Measurements from ENCODE around the gene CLDN7.
A peak's percentile ranks its signal among the peaks of the same experiment; 100 is the strongest.

CLDN7 gene, protein sequence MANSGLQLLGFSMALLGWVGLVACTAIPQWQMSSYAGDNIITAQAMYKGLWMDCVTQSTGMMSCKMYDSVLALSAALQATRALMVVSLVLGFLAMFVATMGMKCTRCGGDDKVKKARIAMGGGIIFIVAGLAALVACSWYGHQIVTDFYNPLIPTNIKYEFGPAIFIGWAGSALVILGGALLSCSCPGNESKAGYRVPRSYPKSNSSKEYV

DNA sequence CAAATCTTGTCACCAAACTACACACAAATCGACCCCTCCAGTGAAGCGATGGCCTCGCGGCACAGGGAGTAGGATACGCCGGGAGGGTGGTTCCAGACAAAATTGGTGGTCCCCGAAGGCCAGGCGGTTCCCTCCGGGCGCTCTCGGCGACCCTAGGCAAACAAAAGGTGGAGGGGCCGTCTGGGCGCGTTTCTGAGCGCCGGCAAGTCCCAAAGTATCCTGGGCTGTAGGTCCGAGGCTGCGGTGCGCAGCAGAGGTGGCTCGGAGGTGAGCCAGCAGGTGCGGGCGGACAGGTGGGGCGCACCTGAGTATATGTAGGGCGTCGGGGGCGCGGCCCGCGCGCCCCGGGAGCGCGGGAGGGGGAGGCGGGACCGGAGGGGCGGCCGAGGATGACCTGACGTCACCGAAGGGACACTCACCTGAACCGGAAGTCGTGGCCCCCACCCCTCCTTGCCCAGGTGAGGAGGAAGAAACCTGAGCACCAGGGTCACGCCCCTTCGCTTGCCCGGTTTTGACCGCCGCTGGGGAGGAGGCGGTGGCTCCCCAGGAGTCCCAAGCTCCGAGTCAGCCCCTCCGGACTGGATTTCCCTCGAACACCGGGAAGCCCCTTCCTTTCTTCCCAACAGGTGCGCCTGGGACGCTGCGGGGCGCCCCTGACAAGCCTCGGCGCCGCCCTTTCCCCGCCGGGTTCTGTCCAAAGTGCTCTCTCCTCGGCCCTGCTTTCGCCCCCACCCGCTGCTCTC, at the start of gene CLDN7:
Gene CLDN7 (minus strand): TSS at position 287 of the 743 bp plus-strand sequence. CDS start 435 bp downstream, outside the sequence.
- DNase-seq (ENCODE audit: low read depth), result no peak

DNA sequence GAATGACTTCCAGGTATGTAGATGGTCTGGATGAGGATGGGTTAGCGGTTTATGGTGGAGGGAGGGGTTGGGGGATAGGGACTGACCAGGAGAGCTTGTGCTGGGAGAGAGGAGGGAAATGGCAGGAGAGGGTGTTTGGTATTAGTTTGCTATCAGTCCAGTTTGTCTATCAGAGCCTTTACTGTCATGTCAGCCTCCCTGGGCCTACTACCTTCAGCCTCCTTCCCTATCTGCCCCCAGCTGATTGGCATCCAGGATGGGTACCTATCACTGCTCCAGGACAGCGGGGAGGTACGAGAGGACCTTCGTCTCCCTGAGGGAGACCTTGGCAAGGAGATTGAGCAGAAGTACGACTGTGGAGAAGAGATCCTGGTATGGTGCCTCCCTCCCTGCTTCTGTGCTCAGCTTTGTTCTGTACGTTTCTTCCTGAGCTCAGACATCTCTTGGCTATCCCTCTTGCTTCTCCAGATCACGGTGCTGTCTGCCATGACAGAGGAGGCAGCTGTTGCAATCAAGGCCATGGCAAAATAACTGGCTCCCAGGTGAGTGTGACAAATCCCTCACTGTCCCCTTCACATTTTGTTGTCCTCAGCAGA, 48.9 kb upstream of the CLDN7 start:
- DNase-seq (ENCODE audit: low read depth), result no peak

DNA sequence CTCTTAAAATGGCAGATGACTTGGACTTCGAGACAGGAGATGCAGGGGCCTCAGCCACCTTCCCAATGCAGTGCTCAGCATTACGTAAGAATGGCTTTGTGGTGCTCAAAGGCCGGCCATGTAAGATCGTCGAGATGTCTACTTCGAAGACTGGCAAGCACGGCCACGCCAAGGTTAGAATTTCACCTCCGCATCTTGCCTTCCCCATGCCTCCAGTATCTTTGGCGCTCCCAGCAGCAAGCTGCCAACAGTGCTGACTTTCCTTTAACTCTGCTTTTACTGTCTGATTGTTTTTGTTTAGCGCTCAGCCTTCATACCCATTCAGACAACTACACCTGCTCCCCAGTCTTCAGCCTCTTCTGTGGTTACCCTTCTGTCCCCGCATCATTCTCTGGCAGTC, 47.4 kb upstream of the CLDN7 start:
- no peak for DNase-seq (ENCODE audit: low read depth)

DNA sequence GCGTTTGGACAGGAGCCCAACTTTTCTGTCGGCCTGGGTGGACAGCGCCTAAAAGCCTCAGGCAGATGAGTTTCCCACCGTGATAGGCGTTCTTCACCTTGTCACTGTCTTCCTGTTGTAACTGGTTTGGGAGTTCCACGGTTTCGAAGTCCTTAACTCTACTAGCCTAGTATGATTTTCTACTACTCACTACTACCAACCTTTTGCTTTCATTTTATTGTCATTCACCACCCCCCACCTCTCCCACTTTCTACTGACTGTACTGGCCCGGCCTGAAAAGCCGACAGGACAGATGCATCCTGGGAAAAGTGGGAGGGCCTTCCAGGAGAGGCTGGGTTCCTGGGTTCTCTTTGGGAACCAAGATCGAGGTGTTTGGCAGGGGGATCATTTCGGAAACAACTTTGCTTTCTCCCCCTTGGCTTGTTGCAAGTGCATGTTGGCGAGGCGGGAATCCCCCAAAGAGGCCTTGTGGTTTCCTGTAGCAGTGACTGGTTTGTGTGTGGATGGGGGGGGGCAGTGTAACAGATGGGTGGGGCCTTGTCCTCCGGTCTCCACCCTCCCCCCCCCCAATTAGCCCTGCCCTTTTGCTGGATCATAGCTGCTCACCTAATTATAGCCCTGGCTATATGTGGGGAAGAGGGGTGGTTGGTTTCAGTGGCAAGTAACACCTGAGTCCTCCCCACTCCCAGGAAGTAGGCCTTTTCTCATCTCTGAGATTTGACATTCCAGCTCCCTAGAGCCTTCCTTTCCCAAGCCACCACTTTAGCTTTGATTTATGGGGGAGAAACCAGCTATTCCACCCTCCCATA, 46.6 kb upstream of the CLDN7 start:
- peak; percentile 86 for DNase-seq (ENCODE audit: low read depth)

DNA sequence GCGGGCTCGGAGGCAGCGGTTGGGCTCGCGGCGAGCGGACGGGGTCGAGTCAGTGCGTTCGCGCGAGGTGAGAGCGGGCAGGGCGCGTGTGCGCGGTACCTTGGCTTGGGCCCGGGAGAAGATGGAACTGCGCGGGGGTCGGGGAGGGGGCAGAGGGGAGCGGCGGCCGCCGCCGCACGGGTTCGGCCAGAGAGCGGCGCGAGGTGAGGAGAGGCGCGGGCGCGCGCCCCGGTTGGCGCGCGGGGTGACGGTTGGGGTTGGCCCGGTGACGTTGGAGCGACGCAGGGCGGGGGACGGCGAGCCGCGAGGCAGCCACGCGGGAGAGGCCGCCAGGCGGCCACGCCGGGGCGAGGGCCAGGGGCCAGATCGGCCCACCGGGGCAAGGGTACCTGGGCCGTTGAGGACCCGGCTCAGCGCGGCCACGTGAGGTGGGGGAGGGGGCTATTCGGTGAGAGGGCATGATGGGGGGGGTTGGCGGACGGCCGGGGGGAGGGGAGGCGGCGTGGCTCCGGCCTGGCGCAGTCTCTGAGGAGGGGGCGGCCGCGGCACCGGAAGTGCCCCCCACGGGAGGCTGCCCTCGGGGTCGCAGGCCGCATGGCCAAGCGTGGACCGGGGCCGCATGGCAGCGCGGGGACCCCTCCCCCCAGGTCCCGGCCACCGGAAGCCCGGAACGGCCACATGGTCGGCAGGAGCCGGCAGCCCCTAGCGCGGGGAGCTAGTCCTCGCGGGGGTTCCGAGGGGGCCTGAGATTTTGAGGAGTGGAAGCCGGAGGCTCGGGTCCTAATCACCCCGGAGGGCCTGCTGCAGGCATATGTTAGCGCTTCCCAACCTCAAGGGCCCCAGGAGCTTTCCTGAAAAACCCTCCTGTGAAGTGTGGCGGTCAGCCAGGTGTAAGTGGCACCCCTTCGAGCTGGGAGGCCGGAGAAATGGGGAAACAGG, 45.7 kb upstream of the CLDN7 start:
- peak; percentile 41 for DNase-seq (ENCODE audit: low read depth)

DNA sequence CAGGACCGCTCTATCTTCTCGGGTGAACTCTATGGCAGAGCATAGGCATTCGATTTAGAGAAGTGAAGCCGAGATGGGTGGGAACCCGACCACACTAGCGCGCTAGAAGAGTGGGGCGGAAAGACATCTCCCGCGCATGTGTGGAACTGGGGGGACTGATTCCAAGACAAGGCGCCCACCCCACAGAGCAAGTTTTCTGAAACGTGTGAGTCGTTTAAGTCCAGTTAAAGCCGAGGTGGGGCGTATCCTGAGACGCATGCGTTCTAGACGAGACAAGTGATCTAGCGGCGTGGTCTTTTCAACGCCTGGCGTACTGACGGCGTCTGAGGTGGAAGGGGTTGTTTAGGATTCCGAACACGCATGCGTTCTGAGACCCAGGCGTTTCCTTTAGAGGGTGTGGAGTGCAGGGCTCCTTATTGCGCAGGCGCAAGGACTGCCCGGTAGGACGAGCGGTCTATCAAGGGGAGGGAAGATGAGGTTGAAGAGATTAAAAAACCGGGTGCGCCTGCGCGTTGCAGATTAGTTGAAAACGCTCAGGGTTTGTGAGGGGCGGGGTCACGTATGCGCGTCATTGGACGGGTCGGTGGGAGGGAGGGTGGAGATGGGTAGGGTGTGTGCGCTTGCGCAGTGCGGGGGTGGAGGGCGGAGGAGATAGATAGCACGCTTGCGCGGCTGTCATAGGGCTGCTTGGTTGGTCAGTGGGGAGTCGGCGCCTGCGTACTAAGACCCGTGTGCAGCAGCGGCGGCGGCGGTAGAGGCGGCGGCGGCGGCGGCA, 44.8 kb upstream of the CLDN7 start, which contains the start of gene EIF5A:
Gene EIF5A (plus strand): TSS at position 718 of the 775 bp plus-strand sequence. CDS start 2,008 bp downstream, outside the sequence.
- peak; percentile 100 for DNase-seq (ENCODE audit: low read depth)

DNA sequence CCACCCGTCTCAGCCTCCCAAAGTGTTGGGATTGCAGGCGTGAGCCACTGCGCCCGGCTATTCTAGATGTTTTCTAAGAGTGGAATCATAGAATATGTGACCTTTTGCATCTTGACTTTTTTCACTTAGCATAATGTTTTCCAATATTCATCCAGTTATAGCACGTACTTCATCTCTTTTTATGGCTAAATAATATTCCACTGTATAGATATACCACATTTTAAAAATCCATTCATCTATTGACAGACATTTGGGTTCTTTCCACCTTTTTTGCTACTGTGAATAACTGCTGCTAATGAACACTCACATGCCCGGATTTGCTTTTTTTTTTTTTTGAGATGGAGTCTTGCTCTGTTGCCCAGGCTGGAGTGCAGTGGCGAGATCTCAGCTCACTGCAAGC, 41.9 kb upstream of the CLDN7 start:
- DNase-seq (ENCODE audit: low read depth), result no peak

DNA sequence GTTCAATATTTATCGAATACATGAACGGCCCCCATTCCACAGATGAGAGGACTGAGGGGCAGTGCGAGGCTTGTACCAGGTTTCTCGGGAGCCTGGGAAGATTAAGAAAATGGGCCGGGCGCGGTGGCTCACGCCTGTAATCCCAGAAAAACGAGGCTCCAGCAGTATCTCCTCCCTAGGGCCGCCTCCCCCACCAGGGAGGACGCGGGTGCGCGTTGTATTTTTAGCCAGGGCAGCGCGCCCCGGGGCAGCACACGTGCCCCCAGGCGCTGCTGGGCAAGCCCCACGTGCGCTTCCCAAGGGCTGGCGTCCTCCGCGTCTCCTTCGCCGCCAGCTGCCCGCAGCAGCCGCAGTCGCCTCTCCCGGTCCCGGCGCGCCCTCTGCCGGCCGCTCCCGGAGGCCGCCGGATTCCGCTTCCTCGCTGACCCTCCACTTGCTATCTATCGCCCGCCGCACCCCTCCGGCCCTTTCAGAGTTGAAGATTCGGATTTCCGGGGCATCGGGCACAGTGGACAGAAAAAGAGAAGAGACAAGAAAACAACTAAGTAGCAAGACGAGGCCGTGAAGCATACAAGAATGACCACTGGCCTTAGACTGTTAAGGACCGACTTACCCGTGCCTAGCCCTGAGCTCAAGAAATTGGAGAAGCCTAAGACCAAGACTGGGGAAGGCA, 34.0 kb upstream of the CLDN7 start:
- peak; percentile 51 for DNase-seq (ENCODE audit: low read depth)

DNA sequence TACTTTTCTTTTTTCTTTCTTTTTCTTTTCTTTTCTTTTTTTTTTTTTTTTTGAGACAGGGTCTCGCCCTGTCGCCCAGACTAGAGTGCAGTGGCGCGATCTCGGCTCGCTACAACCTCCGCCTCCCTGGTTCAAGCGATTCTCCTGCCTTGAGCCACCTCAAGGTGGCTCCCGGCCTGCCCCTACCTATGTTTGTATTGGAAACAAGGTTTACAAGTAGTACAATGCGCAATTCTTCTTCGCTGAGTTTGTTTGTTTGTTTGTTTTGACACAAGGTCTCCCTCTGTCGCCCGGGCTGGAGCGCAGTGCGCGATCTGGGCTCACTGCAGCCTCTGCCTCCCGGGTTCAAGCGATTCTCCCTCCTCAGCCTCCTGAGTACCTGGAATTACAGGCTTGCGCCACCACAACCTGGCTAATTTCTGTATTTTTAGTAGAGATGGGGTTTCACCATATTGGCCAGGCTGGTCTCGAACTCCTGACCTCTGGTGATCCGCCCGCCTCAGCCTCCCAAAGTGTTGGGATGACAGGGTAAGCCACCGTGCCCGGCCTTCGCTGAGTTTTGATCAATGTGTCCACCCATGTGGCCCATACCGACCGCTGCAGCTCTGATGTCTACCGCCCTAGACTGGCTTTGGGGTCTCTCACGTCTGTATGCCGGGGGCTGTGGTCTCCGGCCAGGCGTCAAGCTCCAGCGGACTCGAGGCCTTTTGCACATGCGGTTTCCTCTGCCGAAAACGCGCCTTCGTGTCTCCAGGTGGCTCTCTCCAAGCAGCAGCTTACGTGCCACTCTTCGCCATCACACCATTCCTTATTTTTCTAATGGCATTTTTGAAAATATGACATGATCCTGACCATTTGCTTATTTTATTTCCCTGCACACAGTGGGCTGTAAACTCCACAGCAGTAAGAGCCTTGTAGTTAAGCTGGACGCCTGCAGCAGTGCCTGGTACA, 33.2 kb upstream of the CLDN7 start:
- DNase-seq (ENCODE audit: low read depth), result no peak

DNA sequence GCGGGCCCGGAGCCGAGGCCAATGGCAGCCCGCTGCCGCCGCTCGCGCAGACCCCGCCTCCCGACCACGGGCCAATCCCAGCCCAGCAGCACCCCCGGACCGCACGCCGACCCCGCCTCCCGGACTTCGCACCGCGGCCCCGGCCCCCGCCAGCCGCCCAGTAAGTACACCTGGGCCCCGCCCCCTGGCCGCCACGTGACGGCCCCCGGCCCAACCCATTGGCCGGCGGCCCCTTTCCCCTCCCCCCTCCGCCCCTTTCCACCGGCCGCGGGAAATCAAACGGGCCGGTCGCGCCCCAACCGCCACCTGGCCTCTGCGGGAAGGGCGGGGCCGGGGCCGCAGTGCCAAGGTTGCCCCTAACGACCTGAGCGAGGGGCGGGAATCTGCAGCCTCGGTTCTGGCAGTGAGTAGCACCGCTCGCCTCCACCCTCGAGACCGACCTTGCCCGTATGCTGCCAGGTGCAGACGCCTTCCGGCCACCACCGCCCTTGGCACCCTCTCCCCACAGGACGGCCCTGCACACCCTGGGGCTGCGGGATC, 32.4 kb upstream of the CLDN7 start, which contains the start of gene YBX2:
Gene YBX2 (minus strand): TSS at position 26 of the 540 bp plus-strand sequence. CDS start 139 bp downstream, outside the sequence.
- DNase-seq (ENCODE audit: low read depth), result peak; percentile 66

DNA sequence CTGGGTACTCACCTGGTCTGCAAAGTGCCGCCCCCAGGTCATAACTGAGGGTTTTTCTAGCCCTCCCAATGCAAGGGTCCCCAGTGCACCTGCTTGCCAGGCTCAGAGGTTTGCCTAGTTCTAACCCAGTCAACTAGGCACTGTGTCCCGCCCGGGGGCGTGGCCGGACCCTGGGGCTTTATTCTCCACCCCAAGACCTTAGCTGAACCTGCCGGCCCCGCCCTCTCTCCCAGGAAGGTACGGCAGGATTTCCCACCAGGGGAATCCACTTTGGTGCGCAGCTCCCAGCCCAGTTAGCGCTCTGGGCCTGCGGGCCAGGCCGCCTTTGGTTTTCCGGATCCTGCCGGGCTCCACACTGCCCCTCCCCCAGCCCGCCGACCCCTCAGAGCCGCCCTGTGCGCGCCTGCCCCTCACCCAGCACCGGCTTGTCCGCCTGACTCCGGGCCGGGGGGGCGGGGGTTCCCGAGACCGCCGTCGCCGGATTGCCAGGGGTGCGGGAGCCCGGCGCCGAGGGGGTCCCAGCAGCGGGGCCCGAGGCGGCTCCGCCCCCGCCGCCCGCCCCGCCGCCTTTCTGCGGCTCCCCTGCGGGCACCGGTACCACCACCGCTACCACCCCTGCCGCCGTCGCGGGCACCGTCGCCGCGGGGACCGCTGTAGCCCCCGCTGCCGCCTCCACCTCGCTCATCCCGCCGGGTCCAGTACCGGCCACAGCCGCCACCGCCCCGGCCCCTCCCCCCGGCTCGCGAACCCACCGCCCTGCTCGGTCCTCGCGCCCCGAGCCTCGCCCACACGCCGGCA, 31.7 kb upstream of the CLDN7 start:
- DNase-seq (ENCODE audit: low read depth), result no peak

DNA sequence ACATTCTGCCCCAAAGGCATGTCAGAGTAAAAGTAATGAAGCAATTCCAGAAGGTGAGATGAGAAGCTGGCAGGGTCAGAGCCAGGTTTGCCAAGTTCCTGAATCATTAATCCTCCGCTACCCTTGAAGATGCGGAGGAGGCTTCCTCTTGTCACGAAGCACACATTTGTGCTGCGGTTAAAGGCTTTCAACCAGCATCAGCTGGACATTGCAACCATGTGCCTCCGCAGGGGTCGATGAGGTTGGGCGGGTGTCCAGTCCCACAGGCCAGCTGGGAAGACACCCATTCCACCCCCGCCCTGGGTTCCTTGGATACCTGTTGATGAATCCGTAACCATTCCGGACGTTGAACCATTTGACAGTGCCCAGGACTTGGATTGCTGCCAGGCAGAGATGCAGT, 30.9 kb upstream of the CLDN7 start:
- no peak for DNase-seq (ENCODE audit: low read depth)

DNA sequence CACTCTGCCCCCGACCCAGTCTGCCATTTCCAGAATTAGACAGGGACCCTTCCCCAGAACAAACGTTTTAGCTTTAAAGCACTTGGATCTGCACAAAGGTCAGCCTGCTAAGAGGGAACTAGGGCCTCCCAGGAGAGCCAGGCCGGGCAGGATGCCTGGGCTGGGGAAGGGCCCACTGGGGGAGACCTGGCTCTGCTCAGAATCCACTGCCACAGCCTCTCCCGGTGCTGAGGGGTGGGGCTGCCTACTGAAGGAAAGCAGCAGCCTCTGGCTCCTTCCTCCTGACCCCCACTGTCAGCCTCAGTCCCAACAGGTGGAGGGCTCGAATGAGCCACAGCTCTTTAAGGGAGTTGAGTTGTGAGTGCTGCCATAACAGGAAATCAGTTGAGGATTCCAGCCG, 30.5 kb upstream of the CLDN7 start:
- DNase-seq (ENCODE audit: low read depth), result no peak

DNA sequence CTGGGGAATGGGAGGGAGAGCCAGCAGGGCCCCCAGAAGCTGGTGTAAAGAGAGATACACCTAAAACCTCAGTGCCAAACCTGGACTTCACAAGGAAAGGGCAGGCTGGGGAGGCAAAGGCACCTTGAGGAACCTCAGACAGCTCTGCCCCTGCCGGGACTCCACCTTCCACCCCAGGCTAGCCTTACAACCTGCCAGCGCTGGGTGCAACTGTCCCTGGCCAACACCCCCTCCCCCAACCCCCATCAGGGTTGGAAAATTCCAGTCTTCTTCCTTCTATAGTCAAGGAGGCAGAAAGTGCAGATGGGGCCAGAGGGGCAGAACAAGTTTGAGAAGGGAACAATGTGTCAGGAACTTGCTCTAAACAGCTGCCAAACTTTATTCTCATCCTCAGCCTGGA, 29.9 kb upstream of the CLDN7 start:
- DNase-seq (ENCODE audit: low read depth), result no peak

DNA sequence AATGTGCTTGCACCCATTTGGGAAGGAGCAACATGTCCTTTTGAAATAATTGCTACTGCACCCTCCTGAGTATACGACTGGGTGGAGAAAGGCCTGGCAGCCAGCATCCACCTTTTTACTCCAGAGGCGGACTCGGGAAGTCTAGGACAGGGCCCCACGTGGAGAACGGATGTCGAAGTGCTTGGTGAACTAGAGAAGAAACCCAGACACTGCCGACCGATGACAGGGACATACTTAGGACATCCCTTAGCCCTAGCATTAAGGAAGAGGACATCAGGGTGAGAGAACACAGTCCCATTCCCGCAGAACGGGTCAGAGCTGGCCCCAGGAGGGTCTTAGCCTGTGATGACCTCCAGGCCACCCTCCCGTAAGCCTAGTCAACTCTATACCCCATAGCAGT, 28.4 kb upstream of the CLDN7 start:
- DNase-seq (ENCODE audit: low read depth), result no peak

DNA sequence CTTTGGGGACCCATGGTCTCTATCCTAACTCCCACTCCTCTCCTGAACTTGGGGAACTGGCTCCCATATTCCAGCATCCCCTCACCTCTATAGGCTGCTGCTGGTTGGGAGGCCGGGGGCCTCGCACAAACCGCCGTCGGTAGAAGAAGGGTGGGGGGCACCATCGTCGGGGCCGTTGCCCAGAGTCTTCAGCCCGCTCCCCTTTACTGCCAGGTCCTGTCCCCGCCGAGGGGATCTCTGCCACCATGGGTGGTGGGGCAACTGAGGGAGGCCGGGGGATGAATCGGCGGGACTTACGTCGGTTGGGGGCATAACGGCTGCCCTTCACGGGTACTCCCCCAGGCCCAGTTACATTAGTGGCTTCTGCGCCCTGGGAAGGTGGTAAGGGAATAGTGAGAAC, 27.9 kb upstream of the CLDN7 start:
- no peak for DNase-seq (ENCODE audit: low read depth)

DNA sequence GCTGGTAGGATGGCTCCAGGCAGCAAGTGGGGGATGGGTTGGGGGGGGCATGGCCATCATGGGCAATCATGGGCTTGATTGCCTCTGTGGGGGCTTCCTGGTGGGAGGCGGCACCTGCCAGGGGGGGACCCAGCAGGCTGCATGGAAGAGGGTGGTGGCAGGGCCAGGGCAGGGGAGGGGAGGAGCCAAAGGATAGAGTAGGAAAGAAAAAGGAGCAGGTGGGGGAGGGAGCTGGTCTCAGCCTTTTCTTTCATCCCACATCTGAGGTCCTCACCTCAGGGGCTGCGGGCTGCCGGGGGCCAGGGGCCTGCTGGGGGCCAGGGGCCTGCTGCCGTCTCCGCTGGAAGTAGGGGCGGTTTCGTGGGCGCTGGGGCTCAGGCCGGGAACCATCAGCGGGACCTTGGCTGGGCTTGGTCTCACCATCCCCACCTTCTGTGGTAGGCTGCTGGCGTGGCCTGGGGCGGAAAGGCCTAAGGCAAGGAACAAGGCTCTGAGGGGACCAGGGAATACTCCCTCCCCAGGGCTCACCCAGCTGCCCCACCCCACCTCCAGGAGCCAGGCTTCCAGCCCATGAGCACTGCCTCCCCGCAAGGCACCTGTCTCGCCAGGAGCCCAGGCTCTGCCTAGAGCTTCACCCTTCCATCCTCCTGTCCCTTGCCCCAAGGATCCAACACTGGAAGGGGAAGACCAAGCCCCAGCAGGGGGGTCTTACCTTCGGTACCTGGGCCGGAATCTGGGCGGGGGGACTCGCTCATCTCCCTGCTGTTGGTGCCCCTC, 27.2 kb upstream of the CLDN7 start:
- no peak for DNase-seq (ENCODE audit: low read depth)

Measured in stimulated activated CD4-positive, alpha-beta T cell treated with anti-CD3 and anti-CD28 coated beads, Interleukin-2, amount 100 ng/mL, for 4 hours (primary cell).